Upper lobe of left lung (tissue), 6 donors: ENCODE measurements around the gene ZNF740. TPM values are rescaled to one million over a fixed set of nuclear protein-coding genes. Genes with fewer than 3 reads are reported as not detected.
A peak's percentile ranks its signal among the peaks of the same experiment; 100 is the strongest.

Source experiments
- ATAC-seq, 2 donors: fragments of 200-7000 bp; cut with Tn5 transposase; one replicate each; pipeline ENCODE4 v1.9.1; 2022; ENCODE audit warnings: mild to moderate bottlenecking in 2 of 2, moderate library complexity in 2 of 2; ENCODE audit not compliant: low FRiP score in 2 of 2
- DNase-seq, 2 donors: peaks; one replicate each; pipeline ENCODE4 v3.0.0-alpha.2; 2019 to 2020
- H3K27ac ChIP-seq, 4 donors: fragments of 200-600 bp; sonication (generic); one replicate each; pipeline ENCODE4 v1.5.1; 2016 to 2019
- H3K27me3 ChIP-seq, 4 donors: fragments of 200-600 bp; sonication (generic); one replicate each; pipeline ENCODE4 v1.5.1; 2017 to 2019
- H3K36me3 ChIP-seq, 4 donors: fragments of 200-600 bp; sonication (generic); one replicate each; pipeline ENCODE4 v1.5.1; 2016 to 2019
- H3K4me1 ChIP-seq, 4 donors: fragments of 200-600 bp; sonication (generic); one replicate each; pipeline ENCODE4 v1.5.1; 2018 to 2019
- H3K4me3 ChIP-seq, 4 donors: fragments of 200-600 bp; sonication (generic); one replicate each; pipeline ENCODE4 v1.5.1; 2017 to 2019; ENCODE audit warnings: mild to moderate bottlenecking in 2 of 4, moderate library complexity in 1 of 4
- H3K9me3 ChIP-seq, 4 donors: fragments of 200-600 bp; sonication (generic); one replicate each; pipeline ENCODE4 v1.5.1; 2018 to 2019
- CTCF ChIP-seq, 6 experiments: fragments of 450-650 bp in 4 of 6; fragments of 200-600 bp in 2 of 6; sonication (generic) in 2 of 6; IDR thresholded peaks; one replicate each; pipeline ENCODE4 v1.5.1; 2016 to 2019; ENCODE audit warnings: antibody characterized with exemption in 6 of 6
- EP300 ChIP-seq, 4 donors: sonication (generic); formaldehyde crosslinking; IDR thresholded peaks; one replicate each; pipeline ENCODE4 v1.5.1; 2017; ENCODE audit warnings: antibody characterized with exemption in 4 of 4, control low read depth in 2 of 4
- POLR2A ChIP-seq, 4 donors: fragments of 450-650 bp; IDR thresholded peaks; one replicate each; pipeline ENCODE4 v1.5.1; 2016 to 2017; ENCODE audit warnings: antibody characterized with exemption in 4 of 4, mild to moderate bottlenecking in 2 of 4
- POLR2AphosphoS5 ChIP-seq, 2 donors: sonication (generic); formaldehyde crosslinking; IDR thresholded peaks; one replicate each; pipeline ENCODE4 v1.5.1; 2017; ENCODE audit warnings: antibody characterized with exemption in 2 of 2
- WGBS, 2 donors: methylation state at CpG; one replicate each; pipeline ENCODE4 v1.1.5; 2017 to 2018; 5-methylcytosine and 5-hydroxymethylcytosine counted together
- total RNA-seq, 6 donors: library from RNA; depleted of rRNA in 4 of 6; stranded (reverse); fragments of >200 nt in 4 of 6; gene quantifications; one replicate each; pipeline versions ENCODE4 v1.1.0 to v1.2.1, GENCODE V29; 2016 to 2021
- donor health status: DM: no; HTN: no; CAD: no; lungs with moderate emphysema.
- donor health status: DM: no; HTN: yes; CAD: no; lungs with severe emphysema.

Gene ZNF740
- total RNA-seq, 6 donors from 2014 or later = 9.6 to 52.4 (median 24.0) TPM

GRCh38 chr12:53224897-53225634 lies 44.5 kb downstream of the ZNF740 start:
- Histone ChIP-seq H3K9me3 (no peaks in the 10 kb centered on the region), H3K4me3 (no peak overlapping the region), H3K36me3 (peaks cover 0 to 6% (median 0%) of the 10 kb centered on the region in 4 donors), H3K4me1 (peaks cover 41 to 64% (median 44%) of the 10 kb centered on the region in 4 donors), H3K27ac (peak overlapping the region; percentile 11 to 100 (median 99)), H3K27me3 (no peaks in the 10 kb centered on the region)
- TF ChIP-seq CTCF (IDR thresholded peaks at IDR 0.05) (no peak), POLR2AphosphoS5 (IDR thresholded peaks at IDR 0.05) (no peak), EP300 (IDR thresholded peaks at IDR 0.05) (no peak), POLR2A (IDR thresholded peaks at IDR 0.05) (no peak)
- no peak for ATAC-seq
- DNase-seq = no peak
- WGBS, 2 donors = 80 to 82% methylated on average over 10 of the region's 10 CpGs

- Histone ChIP-seq H3K36me3 (peaks cover 0 to 6% (median 0%) of the 10 kb centered on the region in 4 donors), H3K27ac (peak overlapping the region in 2 of 4 donors; percentile 98 to 100), H3K27me3 (no peaks in the 10 kb centered on the region), H3K4me1 (peaks cover 44 to 64% (median 50%) of the 10 kb centered on the region in 4 donors), H3K9me3 (no peaks in the 10 kb centered on the region), H3K4me3 (no peak overlapping the region)
- 81 to 83% methylated on average over 10 of the region's 10 CpGs for WGBS, 2 donors
- TF ChIP-seq POLR2A (IDR thresholded peaks at IDR 0.05) (no peak), CTCF (IDR thresholded peaks at IDR 0.05) (no peak), EP300 (IDR thresholded peaks at IDR 0.05) (no peak), POLR2AphosphoS5 (IDR thresholded peaks at IDR 0.05) (no peak)
- DNase-seq (no peak), ATAC-seq (no peak)
These were observed 45.3 kb downstream of the ZNF740 start for GRCh38 chr12:53225635-53226424.

GRCh38 chr12:53226815-53227214 lies 46.3 kb downstream of the ZNF740 start:
- no peak for TF ChIP-seq POLR2AphosphoS5 (IDR thresholded peaks at IDR 0.05)
- no peak for TF ChIP-seq POLR2A (IDR thresholded peaks at IDR 0.05)
- no peak for TF ChIP-seq CTCF (IDR thresholded peaks at IDR 0.05)
- no peak for TF ChIP-seq EP300 (IDR thresholded peaks at IDR 0.05)
- Histone ChIP-seq H3K27me3 (no peaks in the 10 kb centered on the region), H3K9me3 (no peaks in the 10 kb centered on the region), H3K27ac (no peak overlapping the region), H3K36me3 (peaks cover 0 to 6% (median 0%) of the 10 kb centered on the region in 4 donors), H3K4me1 (peaks cover 51 to 66% (median 59%) of the 10 kb centered on the region in 4 donors), H3K4me3 (no peak overlapping the region)
- no peak for DNase-seq
- WGBS, 2 donors = 91 to 100% methylated on average over 4 of the region's 4 CpGs
- no peak for ATAC-seq

- H3K4me1 ChIP-seq = peaks cover 46 to 63% (median 57%) of the 10 kb centered on the region in 4 donors
These were observed 46.8 kb downstream of the ZNF740 start for GRCh38 chr12:53227341-53227740.

More at GRCh38 chr12:53227341-53227740, 46.8 kb downstream of the ZNF740 start:
- no peak for ATAC-seq
- WGBS, 2 donors = 92 to 94% methylated on average over 8 to 11 of the region's 11 CpGs
- Histone ChIP-seq H3K27me3 (no peaks in the 10 kb centered on the region), H3K9me3 (no peaks in the 10 kb centered on the region), H3K27ac (no peak overlapping the region), H3K4me3 (no peak overlapping the region), H3K36me3 (peaks cover 0 to 6% (median 0%) of the 10 kb centered on the region in 4 donors)
- peak in 1 of 2 donors; percentile 60 for DNase-seq
- TF ChIP-seq POLR2AphosphoS5 (IDR thresholded peaks at IDR 0.05) = no peak
- no peak for TF ChIP-seq EP300 (IDR thresholded peaks at IDR 0.05)
- no peak for TF ChIP-seq CTCF (IDR thresholded peaks at IDR 0.05)
- no peak for TF ChIP-seq POLR2A (IDR thresholded peaks at IDR 0.05)
